K562 (cell line): ENCODE data around the gene ERICH6B. TPM values are rescaled to one million over a fixed set of nuclear protein-coding genes. Genes with fewer than 3 reads are reported as not detected.

Experiments used
- ATAC-seq: fragments of 200-7000 bp; cut with Tn5 transposase; 3 replicates; pipeline ENCODE4 v1.9.1; 2020; ENCODE audit warnings: moderate library complexity
- BruUV-seq: library from RNA; stranded (reverse); fragments of 400-500 nt; replicated peaks from 2 replicates; lab custom pipeline; 2021; lab: Mats Ljungman, UMichigan
- CTCF ChIA-PET: fragments of 300-600 bp; formaldehyde crosslinking; extraction: SDS; loops from one replicate; lab custom pipeline; 2021; ENCODE audit warnings: low intra/inter-chr PET ratio; lab: Yijun Ruan, JAX
- POLR2A ChIA-PET: fragments of 300-600, 350-650 bp; sonication (Branson Sonifier 250); formaldehyde crosslinking; extraction: SDS; loops from one replicate; lab custom pipeline; 2021; ENCODE audit warnings: antibody characterized with exemption, inconsistent platforms; lab: Yijun Ruan, JAX
- DNase-seq, 4 experiments: peaks; one replicate each; pipeline versions ENCODE4 v3.0.0 to v3.0.0-alpha.2; 2011 to 2018; ENCODE audit warnings: low spot score in 3 of 4, mixed read lengths in 3 of 4; ENCODE audit errors: extremely low read depth in 1 of 4
- FAIRE-seq: peaks from 2 replicates; lab custom pipeline; 2011; peaks lifted over from hg19 to GRCh38; lab: Jason Lieb, UNC
- H2AFZ ChIP-seq: 2 replicates; pipeline ENCODE4 v1.6.0; 2011; ENCODE audit warnings: low read depth, low read length, control low read depth, inconsistent platforms
- H3K27ac ChIP-seq: fragments of 200-600 bp; 3 replicates; pipeline ENCODE4 v1.8.0; 2011; ENCODE audit warnings: low read depth, mild to moderate bottlenecking, control low read depth, inconsistent platforms, low read length, moderate library complexity, mixed read lengths; ENCODE audit errors: extremely low read depth
- H3K27me3 ChIP-seq, 2 experiments: fragments of 300-600 bp in 1 of 2; 2 replicates in 1 of 2; 3 replicates in 1 of 2; pipeline versions ENCODE4 v1.6.0 to v1.8.0; 2011; ENCODE audit warnings: inconsistent platforms in 2 of 2, low read length in 2 of 2, mild to moderate bottlenecking in 1 of 2, mixed read lengths in 1 of 2, moderate library complexity in 1 of 2; ENCODE audit not compliant: control insufficient read depth in 2 of 2, insufficient read depth in 2 of 2
- H3K36me3 ChIP-seq: fragments of 300-600 bp; 3 replicates; pipeline ENCODE4 v1.8.0; 2011; ENCODE audit warnings: mild to moderate bottlenecking, low read length, inconsistent platforms; ENCODE audit not compliant: control insufficient read depth, insufficient read depth
- H3K4me1 ChIP-seq, 2 experiments: fragments of 200-600 bp in 1 of 2; replicated peaks in 1 of 2; 2 replicates in 1 of 2; 3 replicates in 1 of 2; pipeline versions ENCODE4 v1.5.1 to v1.8.0; 2011; ENCODE audit warnings: inconsistent platforms in 2 of 2, low read length in 2 of 2, mild to moderate bottlenecking in 1 of 2, mixed read lengths in 1 of 2, moderate library complexity in 1 of 2; ENCODE audit not compliant: control insufficient read depth in 2 of 2, insufficient read depth in 2 of 2
- H3K4me2 ChIP-seq: 2 replicates; pipeline ENCODE4 v1.6.1; 2011; ENCODE audit warnings: low read length, control low read depth, inconsistent platforms, mixed read lengths; ENCODE audit not compliant: insufficient read depth
- H3K4me3 ChIP-seq: fragments of 200-600 bp; sonication (generic), shearing (Covaris generic); 2 replicates; pipeline ENCODE4 v1.5.1; 2016; ENCODE audit warnings: control low read depth, inconsistent platforms
- H3K79me2 ChIP-seq: fragments of 200-600 bp; 3 replicates; pipeline ENCODE4 v1.8.0; 2011; ENCODE audit warnings: low read length, inconsistent platforms; ENCODE audit not compliant: control insufficient read depth, insufficient read depth
- H3K9ac ChIP-seq, 2 experiments: 2 replicates each; pipeline versions ENCODE4 v1.6.0 to v1.6.1; 2011; ENCODE audit warnings: low read depth in 2 of 2, low read length in 2 of 2, control low read depth in 1 of 2, inconsistent platforms in 1 of 2, mild to moderate bottlenecking in 1 of 2, mixed read lengths in 1 of 2; ENCODE audit not compliant: insufficient read depth in 1 of 2
- H3K9me1 ChIP-seq: one replicate; pipeline ENCODE4 v1.6.0; 2011; ENCODE audit warnings: inconsistent platforms, mild to moderate bottlenecking, low read length, moderate library complexity; ENCODE audit not compliant: control insufficient read depth, insufficient read depth
- H3K9me3 ChIP-seq: replicated peaks from 2 replicates; pipeline ENCODE4 v1.5.1; 2011; ENCODE audit warnings: low read depth, low read length, inconsistent platforms; ENCODE audit not compliant: control insufficient read depth, insufficient read depth
- H4K20me1 ChIP-seq: replicated peaks from 2 replicates; pipeline ENCODE4 v1.6.1; 2011; ENCODE audit warnings: low read length, inconsistent platforms, mixed read lengths; ENCODE audit not compliant: control insufficient read depth, insufficient read depth
- POLR2B ChIP-seq: fragments of 450-650 bp; IDR thresholded peaks from 2 replicates; pipeline ENCODE4 v1.6.1; 2018; ENCODE audit warnings: low read depth; ENCODE audit not compliant: partially characterized antibody
- SMAD2 ChIP-seq: fragments of 150-350 bp; IDR thresholded peaks from 2 replicates; pipeline ENCODE4 v1.6.1; 2014; ENCODE audit warnings: low read depth, mild to moderate bottlenecking, low read length
- SRF ChIP-seq, 2 experiments: fragments of 250-450, 450-650 bp in 1 of 2; sonication (Bioruptor Pico) in 1 of 2; sonication (generic) in 1 of 2; formaldehyde crosslinking; IDR thresholded peaks; 2 replicates each; pipeline versions ENCODE4 v1.5.0 to v1.5.1; 2020 to 2022; ENCODE audit warnings: mild to moderate bottlenecking in 1 of 2, missing genetic modification reagents in 1 of 2
- ZBTB1 ChIP-seq: sonication (generic); formaldehyde crosslinking; IDR thresholded peaks from 2 replicates; pipeline ENCODE4 v1.8.1; 2023; ENCODE audit warnings: missing genetic modification reagents, low read depth, mild to moderate bottlenecking, borderline replicate concordance
- ZC3H4 ChIP-seq: sonication (generic); formaldehyde crosslinking; IDR thresholded peaks from 2 replicates; pipeline ENCODE4 v1.9.0; 2021; ENCODE audit warnings: missing genetic modification reagents, borderline replicate concordance
- ZNF134 ChIP-seq: fragments of 250-450 bp; sonication (Bioruptor Pico); conservative IDR thresholded peaks from 2 replicates; pipeline ENCODE4 v1.4.0; 2020
- ZNF830 ChIP-seq: fragments of 250-450 bp; sonication (Bioruptor Pico); IDR thresholded peaks from 2 replicates; pipeline ENCODE4 v1.5.0; 2021; ENCODE audit warnings: mild to moderate bottlenecking
- in situ Hi-C: fragments of 300-500 bp; cut with MboI; formaldehyde crosslinking; loops from 4 replicates; pipeline ENCODE4 v1.15.0; 2018; ENCODE audit warnings: inconsistent platforms, mixed read lengths
- intact Hi-C: fragments of 100-400 bp; cut with micrococcal nuclease; formaldehyde crosslinking; loops from 2 replicates; pipeline ENCODE4 v1.14.2; 2022
- polyA plus RNA-seq, 8 experiments: library from polyadenylated mRNA; depleted of rRNA in 4 of 8; stranded (reverse) in 5 of 8; unstranded in 3 of 8; fragments of >200 nt; fragmentation: Nextera tagmentation in 2 of 8; fragmentation: Illumina TruSeq in 1 of 8; extraction: Ambion mirVana in 2 of 8; extraction: Trizol in 1 of 8; gene quantifications; 2 replicates each; pipeline versions ENCODE4 v1.2.1 to v1.2.3, GENCODE V29; 2011 to 2014; ENCODE audit warnings: inconsistent platforms in 1 of 8, missing spikeins in 1 of 8
- total RNA-seq, 7 experiments: library from RNA; depleted of rRNA in 6 of 7; stranded (reverse); fragments of >200 nt in 6 of 7; fragmentation: Illumina TruSeq in 2 of 7; extraction: Trizol in 2 of 7; gene quantifications; 2 replicates each; pipeline versions ENCODE4 v1.2.1 to v1.2.3, GENCODE V29; 2011 to 2021; ENCODE audit warnings: low replicate concordance in 1 of 7
- TF ChIP-seq, protein P1 (sequence below): fragments of 450-650 bp; formaldehyde crosslinking; IDR thresholded peaks from 2 replicates; pipeline ENCODE4 v1.4.0; 2020; ENCODE audit warnings: mild to moderate bottlenecking, mixed read lengths
- TF ChIP-seq, protein P2 (sequence below): IDR thresholded peaks from 2 replicates; pipeline ENCODE4 v1.6.1; 2011; ENCODE audit not compliant: insufficient read length; ENCODE audit errors: extremely low read depth
- TF ChIP-seq, protein P3 (sequence below): fragments of 250-450 bp; sonication (Bioruptor Pico); IDR thresholded peaks from 2 replicates; pipeline ENCODE4 v1.4.0; 2020
- TF ChIP-seq, protein P4 (sequence below): fragments of 450-650 bp; IDR thresholded peaks from 2 replicates; pipeline ENCODE4 v1.6.1; 2018; ENCODE audit not compliant: partially characterized antibody

Gene ERICH6B
- total and polyA plus RNA-seq, 9 of the 15 experiments (the other 6 are each of a cell fraction or from before 2014, with no cell fraction given): not detected

DNA sequence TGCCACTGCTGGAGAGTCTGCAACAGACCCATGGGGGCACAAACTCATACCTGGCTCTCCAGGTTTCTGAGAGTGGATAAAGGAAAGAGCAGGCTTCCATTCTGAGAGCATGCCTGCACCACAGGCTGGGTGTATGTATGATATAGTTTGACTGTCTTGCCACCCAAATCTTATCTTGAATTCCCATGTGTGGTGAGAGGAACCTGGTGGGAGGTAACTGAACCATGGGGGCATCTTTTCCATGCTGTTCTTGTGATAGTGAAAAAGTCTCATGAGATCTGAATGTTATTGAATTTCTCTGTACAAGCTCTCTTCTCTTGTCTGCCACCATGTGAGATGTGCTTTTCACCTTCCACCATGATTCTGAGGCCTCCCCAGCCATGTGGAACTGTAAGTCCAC is 50.2 kb downstream of the ERICH6B start:
- Histone ChIP-seq H3K4me2 (no peak overlapping the region), H3K9ac (no peak overlapping the region), H3K27me3 (no peaks in the 10 kb centered on the region), H3K4me3 (no peak overlapping the region), H4K20me1 (no peaks in the 10 kb centered on the region), H3K79me2 (no peaks in the 10 kb centered on the region), H3K4me1 (no peaks in the 10 kb centered on the region), H3K9me3 (no peaks in the 10 kb centered on the region), H3K9me1 (no peaks in the 10 kb centered on the region), H3K27ac (no peak overlapping the region), H3K36me3 (no peaks in the 10 kb centered on the region), H2AFZ (no peak overlapping the region)
- in situ Hi-C loops: no loop called here
- no peak for DNase-seq
- no peak for FAIRE-seq
- ChIA-PET POLR2A (no interaction called here), CTCF (no interaction called here)
- ATAC-seq: no peak
- TF ChIP-seq SMAD2 (no peak), ZNF830 (CRISPR knock-in tag) (no peak), ZBTB1 (CRISPR knock-in tag) (no peak), POLR2B (no peak), ZNF134 (CRISPR knock-in tag) (no peak), ZC3H4 (no peak), SRF (CRISPR knock-in tag; IDR thresholded peaks at IDR 0.05) (no peak)
- TF ChIP-seq, protein P1, sequence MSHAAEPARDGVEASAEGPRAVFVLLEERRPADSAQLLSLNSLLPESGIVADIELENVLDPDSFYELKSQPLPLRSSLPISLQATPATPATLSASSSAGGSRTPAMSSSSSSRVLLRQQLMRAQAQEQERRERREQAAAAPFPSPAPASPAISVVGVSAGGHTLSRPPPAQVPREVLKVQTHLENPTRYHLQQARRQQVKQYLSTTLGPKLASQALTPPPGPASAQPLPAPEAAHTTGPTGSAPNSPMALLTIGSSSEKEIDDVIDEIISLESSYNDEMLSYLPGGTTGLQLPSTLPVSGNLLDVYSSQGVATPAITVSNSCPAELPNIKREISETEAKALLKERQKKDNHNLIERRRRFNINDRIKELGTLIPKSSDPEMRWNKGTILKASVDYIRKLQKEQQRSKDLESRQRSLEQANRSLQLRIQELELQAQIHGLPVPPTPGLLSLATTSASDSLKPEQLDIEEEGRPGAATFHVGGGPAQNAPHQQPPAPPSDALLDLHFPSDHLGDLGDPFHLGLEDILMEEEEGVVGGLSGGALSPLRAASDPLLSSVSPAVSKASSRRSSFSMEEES: no peak
- TF ChIP-seq, protein P2, sequence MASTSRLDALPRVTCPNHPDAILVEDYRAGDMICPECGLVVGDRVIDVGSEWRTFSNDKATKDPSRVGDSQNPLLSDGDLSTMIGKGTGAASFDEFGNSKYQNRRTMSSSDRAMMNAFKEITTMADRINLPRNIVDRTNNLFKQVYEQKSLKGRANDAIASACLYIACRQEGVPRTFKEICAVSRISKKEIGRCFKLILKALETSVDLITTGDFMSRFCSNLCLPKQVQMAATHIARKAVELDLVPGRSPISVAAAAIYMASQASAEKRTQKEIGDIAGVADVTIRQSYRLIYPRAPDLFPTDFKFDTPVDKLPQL: no peak
- TF ChIP-seq, protein P3, sequence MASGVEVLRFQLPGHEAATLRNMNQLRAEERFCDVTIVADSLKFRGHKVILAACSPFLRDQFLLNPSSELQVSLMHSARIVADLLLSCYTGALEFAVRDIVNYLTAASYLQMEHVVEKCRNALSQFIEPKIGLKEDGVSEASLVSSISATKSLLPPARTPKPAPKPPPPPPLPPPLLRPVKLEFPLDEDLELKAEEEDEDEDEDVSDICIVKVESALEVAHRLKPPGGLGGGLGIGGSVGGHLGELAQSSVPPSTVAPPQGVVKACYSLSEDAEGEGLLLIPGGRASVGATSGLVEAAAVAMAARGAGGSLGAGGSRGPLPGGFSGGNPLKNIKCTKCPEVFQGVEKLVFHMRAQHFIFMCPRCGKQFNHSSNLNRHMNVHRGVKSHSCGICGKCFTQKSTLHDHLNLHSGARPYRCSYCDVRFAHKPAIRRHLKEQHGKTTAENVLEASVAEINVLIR: no peak
- TF ChIP-seq, protein P4, sequence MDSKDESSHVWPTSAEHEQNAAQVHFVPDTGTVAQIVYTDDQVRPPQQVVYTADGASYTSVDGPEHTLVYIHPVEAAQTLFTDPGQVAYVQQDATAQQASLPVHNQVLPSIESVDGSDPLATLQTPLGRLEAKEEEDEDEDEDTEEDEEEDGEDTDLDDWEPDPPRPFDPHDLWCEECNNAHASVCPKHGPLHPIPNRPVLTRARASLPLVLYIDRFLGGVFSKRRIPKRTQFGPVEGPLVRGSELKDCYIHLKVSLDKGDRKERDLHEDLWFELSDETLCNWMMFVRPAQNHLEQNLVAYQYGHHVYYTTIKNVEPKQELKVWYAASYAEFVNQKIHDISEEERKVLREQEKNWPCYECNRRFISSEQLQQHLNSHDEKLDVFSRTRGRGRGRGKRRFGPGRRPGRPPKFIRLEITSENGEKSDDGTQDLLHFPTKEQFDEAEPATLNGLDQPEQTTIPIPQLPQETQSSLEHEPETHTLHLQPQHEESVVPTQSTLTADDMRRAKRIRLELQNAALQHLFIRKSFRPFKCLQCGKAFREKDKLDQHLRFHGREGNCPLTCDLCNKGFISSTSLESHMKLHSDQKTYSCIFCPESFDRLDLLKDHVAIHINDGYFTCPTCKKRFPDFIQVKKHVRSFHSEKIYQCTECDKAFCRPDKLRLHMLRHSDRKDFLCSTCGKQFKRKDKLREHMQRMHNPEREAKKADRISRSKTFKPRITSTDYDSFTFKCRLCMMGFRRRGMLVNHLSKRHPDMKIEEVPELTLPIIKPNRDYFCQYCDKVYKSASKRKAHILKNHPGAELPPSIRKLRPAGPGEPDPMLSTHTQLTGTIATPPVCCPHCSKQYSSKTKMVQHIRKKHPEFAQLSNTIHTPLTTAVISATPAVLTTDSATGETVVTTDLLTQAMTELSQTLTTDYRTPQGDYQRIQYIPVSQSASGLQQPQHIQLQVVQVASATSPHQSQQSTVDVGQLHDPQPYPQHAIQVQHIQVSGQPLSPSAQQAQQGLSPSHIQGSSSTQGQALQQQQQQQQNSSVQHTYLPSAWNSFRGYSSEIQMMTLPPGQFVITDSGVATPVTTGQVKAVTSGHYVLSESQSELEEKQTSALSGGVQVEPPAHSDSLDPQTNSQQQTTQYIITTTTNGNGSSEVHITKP: no peak
- no TSS peak for BruUV-seq
- intact Hi-C loops: no loop called here
